Transverse colon (tissue), 4 donors: ENCODE measurements around the gene DHDH. TPM values are rescaled to one million over a fixed set of nuclear protein-coding genes. Genes with fewer than 3 reads are reported as not detected.

ENCODE experiments used
- DNase-seq: peaks from one replicate; pipeline ENCODE4 v3.0.0-alpha.2; 2019
- H3K27ac ChIP-seq, 4 donors: fragments of 200-600 bp; sonication (generic); 2 replicates each; pipeline ENCODE4 v1.5.1; 2016 to 2018; ENCODE audit warnings: inconsistent platforms in 4 of 4
- H3K27me3 ChIP-seq: fragments of 200-600 bp; sonication (generic); 2 replicates; pipeline ENCODE4 v1.5.1; 2017; ENCODE audit warnings: inconsistent platforms
- H3K36me3 ChIP-seq, 4 donors: fragments of 200-600 bp; sonication (generic); 2 replicates each; pipeline ENCODE4 v1.5.1; 2017 to 2019; ENCODE audit warnings: inconsistent platforms in 4 of 4
- H3K4me1 ChIP-seq, 4 donors: fragments of 200-600 bp; sonication (generic); 2 replicates each; pipeline ENCODE4 v1.5.1; 2017 to 2020; ENCODE audit warnings: inconsistent platforms in 4 of 4
- H3K4me3 ChIP-seq, 4 donors: fragments of 200-600 bp; sonication (generic); 1 replicate in 1 of 4; 2 replicates in 3 of 4; pipeline versions ENCODE4 v1.5.1 to v1.6.1; 2017 to 2019; ENCODE audit warnings: inconsistent platforms in 4 of 4
- H3K9me3 ChIP-seq, 2 donors: fragments of 200-600 bp; sonication (generic); 2 replicates each; pipeline ENCODE4 v1.5.1; 2017 to 2019; ENCODE audit warnings: inconsistent platforms in 2 of 2
- EP300 ChIP-seq: sonication (generic); formaldehyde crosslinking; IDR thresholded peaks from one replicate; pipeline ENCODE4 v1.6.1; 2017; ENCODE audit warnings: antibody characterized with exemption, low read depth
- POLR2A ChIP-seq: fragments of 450-650 bp; IDR thresholded peaks from one replicate; pipeline ENCODE4 v1.6.1; 2016; ENCODE audit warnings: antibody characterized with exemption, mild to moderate bottlenecking, moderate library complexity
- POLR2AphosphoS5 ChIP-seq, 3 donors: sonication (generic); formaldehyde crosslinking; IDR thresholded peaks; one replicate each; pipeline ENCODE4 v1.6.1; 2016; ENCODE audit warnings: antibody characterized with exemption in 3 of 3
- WGBS, 2 donors: methylation state at CpG; one replicate each; pipeline ENCODE4 v1.1.5; 2018; ENCODE audit warnings: low coverage in 1 of 2; 5-methylcytosine and 5-hydroxymethylcytosine counted together
- in situ Hi-C, 4 donors: fragments of 200-750 bp; cut with MboI; loops; one replicate each; pipeline versions ENCODE4 v1.15.0 to v1.15.1; 2017; ENCODE audit warnings: low sequenced_read_pairs in 3 of 4, low pct_ligation_motif_present in 1 of 4, low pct_unique_long_range_greater_than_20kb in 1 of 4
- intact Hi-C: fragments of 100-400 bp; cut with DNase I; formaldehyde crosslinking; loops from one replicate; pipeline ENCODE4 v1.15.1; 2023; ENCODE audit warnings: low total_unique reads
- total RNA-seq, 4 donors: library from RNA; depleted of rRNA; stranded (reverse); fragments of >200 nt; gene quantifications; one replicate each; pipeline ENCODE4 v1.1.0, GENCODE V29; 2016
- TF ChIP-seq, protein P1 (sequence below), 5 experiments: fragments of 200-600 bp in 3 of 5; fragments of 450-650 bp in 2 of 5; sonication (generic) in 3 of 5; IDR thresholded peaks; 1 replicate in 2 of 5; 2 replicates in 3 of 5; pipeline ENCODE4 v1.5.1; 2016 to 2017; ENCODE audit warnings: antibody characterized with exemption in 5 of 5, inconsistent platforms in 3 of 5, mild to moderate bottlenecking in 2 of 5, moderate library complexity in 1 of 5

Gene DHDH
- total RNA-seq, 4 donors from 2014 or later, result 3.4 to 4.9 TPM; not detected in 2

DNA sequence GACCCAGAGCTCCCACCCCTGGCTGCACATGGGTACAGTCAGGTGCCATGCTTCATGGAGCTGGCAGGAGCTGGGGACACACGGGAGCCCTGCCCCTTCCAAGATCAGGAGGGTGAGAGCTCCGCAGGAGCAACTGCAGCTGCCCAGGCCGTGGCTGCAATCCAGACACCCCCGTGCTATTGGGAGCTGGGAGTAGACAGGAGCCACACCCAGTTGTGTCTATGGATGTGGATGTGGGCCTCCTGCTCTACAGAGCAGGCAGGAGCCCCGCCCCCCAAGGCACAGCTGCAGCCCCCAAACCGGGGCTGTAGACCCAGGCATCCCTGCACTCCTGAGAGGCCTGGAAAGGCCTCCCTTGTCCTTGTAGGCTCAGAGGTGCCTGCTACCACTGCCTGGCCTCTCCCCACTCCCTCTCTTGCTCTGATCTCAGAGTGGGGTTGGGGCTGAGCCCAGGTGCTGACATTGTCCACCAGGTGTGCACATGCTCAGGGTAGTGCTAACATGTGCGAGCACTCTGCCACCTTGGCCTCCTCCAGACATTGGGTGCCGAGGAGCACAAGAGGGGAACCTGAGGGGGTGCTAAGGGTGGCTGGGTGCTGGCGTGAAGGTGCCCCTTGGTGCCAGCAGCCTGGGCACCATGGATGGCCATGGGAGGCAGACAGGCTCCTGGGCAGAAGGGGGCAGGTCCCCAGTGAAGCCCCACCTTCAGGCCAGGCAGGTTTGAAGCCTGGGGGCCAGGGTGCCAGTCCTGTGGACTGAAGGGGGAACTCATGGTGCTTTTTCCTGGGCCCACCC lies 13.2 kb downstream of the DHDH start:
- H3K4me3 ChIP-seq, result no peak overlapping the region
- no peak for DNase-seq
- no peaks in the 10 kb centered on the region for H3K36me3 ChIP-seq
- 60% methylated on average over 9 of the region's 9 CpGs; no CpG with 5 or more reads in 1 of the 2 donors for WGBS, 2 donors
- H3K27ac ChIP-seq, result no peak overlapping the region
- in situ Hi-C loops, result no loop called here
- no peaks in the 10 kb centered on the region for H3K27me3 ChIP-seq
- no peaks in the 10 kb centered on the region for H3K4me1 ChIP-seq
- TF ChIP-seq EP300 (no peak), POLR2A (no peak), POLR2AphosphoS5 (IDR thresholded peaks at IDR 0.05) (no peak)
- TF ChIP-seq, protein P1, sequence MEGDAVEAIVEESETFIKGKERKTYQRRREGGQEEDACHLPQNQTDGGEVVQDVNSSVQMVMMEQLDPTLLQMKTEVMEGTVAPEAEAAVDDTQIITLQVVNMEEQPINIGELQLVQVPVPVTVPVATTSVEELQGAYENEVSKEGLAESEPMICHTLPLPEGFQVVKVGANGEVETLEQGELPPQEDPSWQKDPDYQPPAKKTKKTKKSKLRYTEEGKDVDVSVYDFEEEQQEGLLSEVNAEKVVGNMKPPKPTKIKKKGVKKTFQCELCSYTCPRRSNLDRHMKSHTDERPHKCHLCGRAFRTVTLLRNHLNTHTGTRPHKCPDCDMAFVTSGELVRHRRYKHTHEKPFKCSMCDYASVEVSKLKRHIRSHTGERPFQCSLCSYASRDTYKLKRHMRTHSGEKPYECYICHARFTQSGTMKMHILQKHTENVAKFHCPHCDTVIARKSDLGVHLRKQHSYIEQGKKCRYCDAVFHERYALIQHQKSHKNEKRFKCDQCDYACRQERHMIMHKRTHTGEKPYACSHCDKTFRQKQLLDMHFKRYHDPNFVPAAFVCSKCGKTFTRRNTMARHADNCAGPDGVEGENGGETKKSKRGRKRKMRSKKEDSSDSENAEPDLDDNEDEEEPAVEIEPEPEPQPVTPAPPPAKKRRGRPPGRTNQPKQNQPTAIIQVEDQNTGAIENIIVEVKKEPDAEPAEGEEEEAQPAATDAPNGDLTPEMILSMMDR (IDR thresholded peaks at IDR 0.05), result no peak
- H3K9me3 ChIP-seq, result no peaks in the 10 kb centered on the region
- intact Hi-C loops, result no loop called here

DNA sequence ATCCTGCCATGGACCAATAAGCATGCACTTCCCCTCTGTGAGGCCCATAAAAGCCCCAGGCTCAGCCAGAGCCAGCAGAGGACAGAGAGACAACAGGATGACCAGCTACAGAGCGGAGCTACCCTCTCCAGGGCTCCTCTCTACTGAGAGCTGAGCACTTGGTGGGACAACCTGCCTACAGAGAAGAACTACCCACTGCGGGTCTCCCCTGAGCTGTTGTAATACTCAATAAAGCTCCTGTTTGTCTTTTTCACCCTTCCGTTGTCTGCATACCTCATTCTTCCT lies 13.7 kb downstream of the DHDH start:
- no peaks in the 10 kb centered on the region for H3K36me3 ChIP-seq
- no peaks in the 10 kb centered on the region for H3K9me3 ChIP-seq
- intact Hi-C loops, result no loop called here
- TF ChIP-seq EP300 (no peak), POLR2AphosphoS5 (IDR thresholded peaks at IDR 0.05) (no peak), POLR2A (no peak)
- TF ChIP-seq, protein P1 (IDR thresholded peaks at IDR 0.05), result no peak
- 85% methylated on average over 3 of the region's 3 CpGs; no CpG with 5 or more reads in 1 of the 2 donors for WGBS, 2 donors
- no peaks in the 10 kb centered on the region for H3K4me1 ChIP-seq
- DNase-seq, result no peak
- no peaks in the 10 kb centered on the region for H3K27me3 ChIP-seq
- H3K27ac ChIP-seq, result no peak overlapping the region
- H3K4me3 ChIP-seq, result no peak overlapping the region
- in situ Hi-C loops, result no loop called here

GRCh38 chr19:48950159-48950558 lies 16.7 kb downstream of the DHDH start:
- no peak overlapping the region for H3K4me3 ChIP-seq
- intact Hi-C loops (no loop called here), in situ Hi-C loops (loop anchor here in 2 of 4 donors (10.0 to 25.0 kb wide), 2 partner anchors 75 to 88 kb away; partner anchors contain the start of genes PPP1R15A (in 2 of the 2) and PLEKHA4 (in 1 of the 2))
- H3K36me3 ChIP-seq, result no peaks in the 10 kb centered on the region
- H3K27ac ChIP-seq, result no peak overlapping the region
- 82% methylated on average over 2 to 3 of the region's 3 CpGs for WGBS, 2 donors
- TF ChIP-seq, protein P1 (IDR thresholded peaks at IDR 0.05), result no peak
- TF ChIP-seq EP300, result no peak
- no peak for TF ChIP-seq POLR2A
- TF ChIP-seq POLR2AphosphoS5 (IDR thresholded peaks at IDR 0.05), result no peak
- no peaks in the 10 kb centered on the region for H3K9me3 ChIP-seq
- H3K27me3 ChIP-seq, result no peaks in the 10 kb centered on the region
- peaks cover 0 to 6% (median 2%) of the 10 kb centered on the region in 4 donors for H3K4me1 ChIP-seq
- DNase-seq, result no peak

GRCh38 chr19:48950830-48951519 lies 17.5 kb downstream of the DHDH start:
- Histone ChIP-seq H3K9me3 (no peaks in the 10 kb centered on the region), H3K4me3 (no peak overlapping the region), H3K4me1 (peaks cover 6 to 15% (median 10%) of the 10 kb centered on the region in 4 donors), H3K27me3 (no peaks in the 10 kb centered on the region), H3K27ac (no peak overlapping the region), H3K36me3 (no peaks in the 10 kb centered on the region)
- TF ChIP-seq, protein P1 (IDR thresholded peaks at IDR 0.05), result no peak
- no peak for TF ChIP-seq EP300
- no peak for TF ChIP-seq POLR2AphosphoS5 (IDR thresholded peaks at IDR 0.05)
- TF ChIP-seq POLR2A, result no peak
- 37 to 55% methylated on average over 5 to 9 of the region's 9 CpGs for WGBS, 2 donors
- no peak for DNase-seq
- intact Hi-C loops (no loop called here), in situ Hi-C loops (loop anchor here in 2 of 4 donors (10.0 to 25.0 kb wide), 2 partner anchors 76 to 89 kb away; partner anchors contain the start of genes PPP1R15A (in 2 of the 2) and PLEKHA4 (in 1 of the 2))
